ENCODE measurements around the gene PLPP4.

- TF ChIP-seq CTCF (IDR thresholded peaks at IDR 0.05; ENCODE audit: low read depth, low read length) (no peak), POLR2A (IDR thresholded peaks at IDR 0.05; ENCODE audit: extremely low read depth, insufficient read length) (no peak), MAX (IDR thresholded peaks at IDR 0.05; ENCODE audit: low read depth, low read length) (no peak), MYC (IDR thresholded peaks at IDR 0.05; ENCODE audit: low read depth, low read length) (no peak)
Observed at GRCh38 chr10:120597902-120598301, 140.9 kb downstream of the PLPP4 start.

Data from NB4 (cell line).